Measurements from ENCODE around the gene KIF3A.

Gene KIF3A

DNA sequence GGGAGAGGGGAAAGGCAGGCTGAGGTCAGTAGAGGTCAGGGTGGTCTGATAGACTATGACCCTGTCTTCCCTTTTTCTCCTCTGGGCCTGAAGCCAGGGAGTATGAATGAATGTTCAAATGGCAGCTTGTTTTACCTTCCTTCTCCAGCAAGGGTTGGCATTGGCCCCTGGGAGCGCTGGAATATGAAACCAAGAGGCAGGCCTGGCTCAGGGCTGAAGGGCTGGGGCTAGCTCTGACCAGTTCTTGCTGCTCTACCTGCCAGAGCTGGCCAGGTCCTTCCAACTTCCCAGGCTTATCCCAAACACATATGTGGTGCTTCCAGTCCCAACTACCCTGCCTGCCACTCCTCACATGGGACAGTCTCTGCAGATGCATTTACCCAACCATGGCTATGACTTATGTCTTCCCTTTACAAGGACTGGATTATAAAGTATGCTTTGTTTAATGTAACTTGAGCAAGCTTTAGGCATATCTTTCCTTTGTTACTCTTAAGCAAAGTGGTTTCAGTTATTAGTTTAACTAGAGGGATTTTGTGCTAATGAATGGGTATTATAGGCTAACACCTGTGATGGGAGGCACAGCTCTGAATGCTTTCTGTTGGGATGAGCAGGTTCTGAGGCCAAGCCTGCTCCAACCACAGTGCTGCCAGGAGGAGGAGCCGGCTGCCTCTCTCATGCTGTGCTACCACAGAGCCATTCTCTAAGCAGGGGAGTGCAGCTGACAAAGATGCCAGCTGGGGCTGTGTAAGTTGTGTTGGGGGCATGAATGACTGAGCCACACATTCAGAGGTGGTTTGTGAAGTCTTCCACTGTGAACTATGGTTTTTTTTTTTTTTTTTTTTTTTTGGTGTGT is 16.0 kb upstream of the KIF3A start:
- no peak for DNase-seq

DNA sequence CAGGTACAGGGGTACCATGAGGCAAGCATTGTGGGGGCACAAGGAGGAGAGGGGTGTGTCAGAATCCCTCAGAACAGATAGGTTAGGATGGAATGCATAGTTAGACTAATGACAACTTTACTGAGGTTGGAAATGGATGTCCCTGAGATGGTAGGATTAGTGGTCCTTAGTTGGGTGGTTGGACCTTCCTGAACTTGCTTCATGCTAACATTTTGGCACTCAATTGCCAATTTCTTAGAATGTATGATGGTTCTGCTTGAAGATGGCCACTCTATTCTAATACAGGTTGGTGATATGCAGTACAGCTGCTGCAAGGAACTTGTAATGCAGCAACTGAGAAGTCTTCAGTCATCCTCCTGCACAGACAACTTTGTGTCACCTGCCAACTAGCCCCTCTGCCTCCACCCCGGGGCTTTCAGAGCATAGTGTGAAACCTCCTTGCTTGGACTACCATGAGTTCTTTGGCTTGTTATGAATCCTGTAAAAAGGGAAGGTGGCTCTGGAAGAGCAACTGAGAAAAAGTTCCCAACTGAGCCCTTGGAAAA is 15.3 kb upstream of the KIF3A start:
- no peak for DNase-seq

GRCh38 chr5:132751971-132752580 is 14.7 kb upstream of the KIF3A start:
- DNase-seq: no peak

DNA sequence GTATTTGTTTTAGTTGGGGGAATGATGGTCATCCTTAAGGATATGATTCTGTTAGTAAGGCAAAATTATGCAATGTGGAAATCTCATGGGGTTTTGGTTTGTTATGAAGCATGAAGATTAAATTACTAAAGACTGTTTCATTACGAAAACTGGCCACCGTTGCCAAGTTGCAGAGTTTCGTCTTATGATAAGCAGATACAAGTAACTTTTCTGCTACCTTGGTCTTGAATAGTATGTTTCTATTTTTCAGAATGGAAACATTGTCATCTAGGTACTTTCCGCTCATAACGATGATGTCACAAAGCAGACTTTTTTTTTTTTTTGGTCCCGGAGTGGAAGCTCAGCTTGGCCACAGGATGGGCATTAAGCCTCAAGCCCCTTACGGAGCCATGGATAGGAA is 14.1 kb upstream of the KIF3A start:
- DNase-seq: peak; percentile 16

- no peak for DNase-seq
These were observed 13.3 kb upstream of the KIF3A start for GRCh38 chr5:132750471-132751230.

- DNase-seq: no peak
These were observed 12.2 kb upstream of the KIF3A start for GRCh38 chr5:132749506-132749905.

- DNase-seq: no peak
These were observed 11.2 kb upstream of the KIF3A start for GRCh38 chr5:132748522-132749000.

DNA sequence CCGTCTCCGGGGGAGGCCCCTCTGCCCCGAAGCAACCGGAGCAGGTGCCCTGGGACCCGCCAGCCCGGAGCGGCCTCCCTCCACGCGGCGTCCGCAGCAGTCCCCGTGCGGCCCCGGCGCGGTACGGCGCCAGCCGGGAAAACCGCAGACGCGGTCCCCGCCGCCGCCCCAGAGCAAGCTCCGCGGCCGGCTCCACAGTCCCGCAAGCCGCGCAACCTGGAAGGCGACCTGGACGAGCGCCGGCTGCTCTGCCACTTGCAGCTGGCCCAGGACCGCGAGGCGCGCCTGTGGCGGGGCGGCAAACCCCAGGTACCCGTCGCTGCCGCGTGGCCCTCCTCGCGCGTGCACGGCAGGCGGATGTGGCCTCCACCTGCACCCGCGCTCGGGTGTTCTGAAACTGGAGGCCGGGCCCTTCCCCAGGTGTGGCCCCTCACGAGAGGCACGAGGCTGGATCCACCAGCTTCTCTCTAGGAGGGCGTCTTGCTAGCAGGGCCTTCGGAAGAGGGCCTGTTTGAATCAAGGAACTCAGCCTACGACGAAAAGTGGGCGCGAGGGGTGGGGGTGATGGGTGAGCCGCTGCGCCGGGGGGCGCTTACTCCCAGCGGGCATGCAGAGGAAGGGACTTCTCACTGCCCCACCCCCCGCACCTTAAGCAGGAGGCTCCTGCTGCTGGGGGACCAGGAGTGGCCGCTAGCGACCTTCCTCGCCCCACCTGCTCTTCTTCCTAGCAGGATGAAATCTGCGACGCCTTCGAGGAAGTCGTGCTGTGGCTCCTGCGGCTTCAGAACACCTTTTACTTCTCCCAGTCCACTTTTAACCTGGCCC is 10.5 kb upstream of the KIF3A start:
- DNase-seq: peak; percentile 64

- DNase-seq: peak; percentile 76
These were observed 9.7 kb upstream of the KIF3A start, which contains the start of gene CCNI2 for GRCh38 chr5:132746954-132747615. Gene CCNI2 (plus strand): TSS chr5:132747426. CDS start chr5:132747496, 70 bp downstream.

GRCh38 chr5:132746592-132746953 is 9.2 kb upstream of the KIF3A start:
- no peak for DNase-seq

- no peak for DNase-seq
These were observed 7.3 kb upstream of the KIF3A start for GRCh38 chr5:132744659-132745058.

DNA sequence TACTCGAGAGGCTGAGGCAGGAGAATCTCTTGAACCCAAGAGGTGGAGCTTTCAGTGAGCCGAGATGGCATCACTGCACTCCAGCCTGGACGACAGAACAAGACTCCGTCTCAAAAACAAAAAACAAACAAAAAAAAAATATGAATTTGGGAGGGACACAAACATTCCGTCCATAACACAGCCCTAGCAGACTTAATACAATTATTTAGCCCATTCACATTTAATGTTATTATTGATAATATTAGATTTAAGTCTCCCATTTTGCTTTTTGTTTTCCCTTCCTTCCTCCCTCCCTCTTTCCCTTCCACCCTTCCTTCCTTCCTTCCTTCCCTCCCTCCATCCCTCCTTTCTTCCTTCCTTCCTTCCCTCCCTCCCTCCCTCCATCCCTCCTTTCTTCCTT is 5.3 kb upstream of the KIF3A start:
- no peak for DNase-seq

GRCh38 chr5:132742158-132742557 is 4.8 kb upstream of the KIF3A start:
- DNase-seq: no peak

DNA sequence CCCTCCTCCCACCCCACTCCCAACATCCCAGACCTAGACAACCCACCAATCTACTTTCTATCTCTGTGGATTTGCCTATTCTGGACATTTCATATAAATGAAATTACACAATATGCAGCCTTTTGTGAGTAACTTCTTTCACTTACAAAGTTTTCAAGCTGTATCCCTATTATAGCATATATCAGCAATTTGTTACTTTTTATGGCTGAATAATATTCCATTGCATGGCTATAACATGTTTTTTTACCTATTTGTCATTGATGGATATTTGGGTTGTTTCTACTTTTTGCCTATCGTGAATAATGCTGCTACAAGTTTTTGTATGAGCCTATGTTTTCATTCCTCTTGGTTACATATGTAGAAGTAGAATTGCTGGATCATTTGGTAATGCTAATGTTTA is 1.9 kb upstream of the KIF3A start:
- no peak for DNase-seq

- no peak for DNase-seq
These were observed 786 bp upstream of the KIF3A start for GRCh38 chr5:132737982-132738681.

DNA sequence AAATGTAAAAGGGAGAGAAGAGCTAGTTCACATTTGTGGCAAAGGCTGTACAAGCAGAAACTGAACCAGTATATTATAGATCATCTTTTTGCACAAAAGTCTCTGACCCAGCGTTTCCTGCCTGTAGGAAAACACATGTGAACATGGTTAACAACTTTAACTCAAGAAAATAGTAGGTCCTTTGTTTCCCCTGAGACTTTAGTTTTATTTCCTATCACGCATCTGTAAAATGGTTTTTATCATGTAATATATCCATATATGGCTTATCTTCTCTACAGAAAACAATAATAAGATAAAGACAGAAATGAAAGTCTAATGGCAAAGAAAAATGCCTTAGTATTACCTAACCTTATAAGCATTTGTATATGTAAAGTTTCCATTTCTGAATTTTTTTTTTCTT is 2.7 kb downstream of the KIF3A start:
- no peak for DNase-seq

- DNase-seq: no peak
These were observed 3.7 kb downstream of the KIF3A start for GRCh38 chr5:132733499-132734148.

DNA sequence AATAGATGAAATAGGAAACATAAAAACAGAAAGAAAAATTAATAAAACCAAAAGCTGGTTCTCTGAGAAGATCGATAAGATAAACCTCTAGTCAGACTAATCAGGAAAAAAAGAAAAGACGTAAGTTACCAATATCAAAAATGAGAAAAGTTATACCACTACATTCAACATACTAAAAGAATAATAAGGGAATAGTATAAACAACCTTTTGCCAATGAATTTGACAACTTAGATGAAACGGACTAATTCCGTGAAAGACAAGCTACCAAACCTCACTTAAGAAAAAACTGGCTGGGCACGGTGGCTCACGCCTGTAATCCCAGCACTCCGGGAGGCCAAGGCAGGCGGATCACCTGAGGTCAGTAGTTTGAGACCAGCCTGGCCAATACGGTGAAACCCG is 7.5 kb downstream of the KIF3A start:
- no peak for DNase-seq

GRCh38 chr5:132725745-132726144 is 11.6 kb downstream of the KIF3A start:
- DNase-seq: no peak

- no peak for DNase-seq
These were observed 18.6 kb downstream of the KIF3A start for GRCh38 chr5:132718544-132719312.
